DMS153 treated with DMSO at 0.1 percent for 48 hours (cell line): ENCODE measurements around the gene TRPM8.

Experiments used
- DNase-seq: peaks from one replicate; lab custom pipeline; 2025; ENCODE audit not compliant: unreplicated experiment; lab: John Stamatoyannopoulos, UW

Gene TRPM8

GRCh38 chr2:233999182-233999581, 82.0 kb downstream of the TRPM8 start:
- DNase-seq: no peak

GRCh38 chr2:234001380-234002160, 84.4 kb downstream of the TRPM8 start:
- DNase-seq: no peak

- DNase-seq: no peak
These were observed 85.1 kb downstream of the TRPM8 start for GRCh38 chr2:234002281-234002680.

- no peak for DNase-seq
These were observed 86.9 kb downstream of the TRPM8 start for GRCh38 chr2:234003972-234004617.

- DNase-seq: no peak
These were observed 88.0 kb downstream of the TRPM8 start for GRCh38 chr2:234005126-234005525.

GRCh38 chr2:234006501-234006900, 89.3 kb downstream of the TRPM8 start:
- DNase-seq: no peak

- DNase-seq: no peak
These were observed 97.3 kb downstream of the TRPM8 start for GRCh38 chr2:234014427-234014826.

- no peak for DNase-seq
These were observed 98.7 kb downstream of the TRPM8 start for GRCh38 chr2:234015861-234016260.

- DNase-seq: no peak
These were observed 102.7 kb downstream of the TRPM8 start for GRCh38 chr2:234019896-234020295.

GRCh38 chr2:234020332-234020731, 103.2 kb downstream of the TRPM8 start:
- DNase-seq: no peak

GRCh38 chr2:234022424-234022823, 105.3 kb downstream of the TRPM8 start:
- DNase-seq: no peak

- DNase-seq: no peak
These were observed 107.1 kb downstream of the TRPM8 start for GRCh38 chr2:234024304-234024703.

GRCh38 chr2:234025466-234025865, 108.3 kb downstream of the TRPM8 start:
- no peak for DNase-seq

GRCh38 chr2:234025891-234026401, 108.8 kb downstream of the TRPM8 start:
- no peak for DNase-seq

GRCh38 chr2:234026693-234027254, 109.6 kb downstream of the TRPM8 start:
- DNase-seq: no peak

- no peak for DNase-seq
These were observed 110.5 kb downstream of the TRPM8 start for GRCh38 chr2:234027641-234028040.

GRCh38 chr2:234029150-234029733, 112.1 kb downstream of the TRPM8 start:
- DNase-seq: no peak

GRCh38 chr2:234031207-234031606, 114.0 kb downstream of the TRPM8 start:
- DNase-seq: no peak

- DNase-seq: no peak
These were observed 115.2 kb downstream of the TRPM8 start for GRCh38 chr2:234032279-234032856.

- DNase-seq: no peak
These were observed 116.0 kb downstream of the TRPM8 start for GRCh38 chr2:234033174-234033573.

GRCh38 chr2:234033885-234034284, 116.7 kb downstream of the TRPM8 start:
- DNase-seq: no peak
